NCI-H1092 treated with DMSO at 0.1 percent for 48 hours (cell line): ENCODE data around the gene MZB1.
"Not testable (repeated sequence)": the region's sequence is repeated elsewhere in the genome, so short reads cannot be mapped to it uniquely, and the experiment has no call there.

Experiments
- DNase-seq: peaks from one replicate; lab custom pipeline; 2025; lab: John Stamatoyannopoulos, UW

The MZB1 gene

GRCh38 chr5:139392678-139393496, 3.2 kb upstream of the MZB1 start:
- peak; percentile 41 for DNase-seq

DNA sequence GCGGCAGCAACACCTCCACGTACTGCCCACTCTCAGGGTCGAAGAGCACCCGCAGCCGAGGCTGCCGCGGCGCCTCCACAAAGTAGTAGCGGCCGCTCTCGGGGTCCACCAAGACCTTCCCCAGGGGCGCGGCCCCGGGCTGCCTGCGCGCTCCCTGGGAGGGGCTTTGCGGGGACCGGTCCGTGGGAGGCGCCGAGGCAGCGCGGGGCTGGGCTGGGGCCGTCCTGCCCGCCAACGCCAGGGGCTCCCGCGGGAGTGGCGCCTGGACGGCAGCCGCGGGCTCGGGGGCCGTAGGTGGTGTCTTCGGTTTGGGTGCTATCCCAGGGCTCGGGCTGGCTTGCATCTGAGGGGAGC, 2.6 kb upstream of the MZB1 start:
- DNase-seq, result no peak

GRCh38 chr5:139391570-139392323, 2.0 kb upstream of the MZB1 start:
- no peak for DNase-seq

DNA sequence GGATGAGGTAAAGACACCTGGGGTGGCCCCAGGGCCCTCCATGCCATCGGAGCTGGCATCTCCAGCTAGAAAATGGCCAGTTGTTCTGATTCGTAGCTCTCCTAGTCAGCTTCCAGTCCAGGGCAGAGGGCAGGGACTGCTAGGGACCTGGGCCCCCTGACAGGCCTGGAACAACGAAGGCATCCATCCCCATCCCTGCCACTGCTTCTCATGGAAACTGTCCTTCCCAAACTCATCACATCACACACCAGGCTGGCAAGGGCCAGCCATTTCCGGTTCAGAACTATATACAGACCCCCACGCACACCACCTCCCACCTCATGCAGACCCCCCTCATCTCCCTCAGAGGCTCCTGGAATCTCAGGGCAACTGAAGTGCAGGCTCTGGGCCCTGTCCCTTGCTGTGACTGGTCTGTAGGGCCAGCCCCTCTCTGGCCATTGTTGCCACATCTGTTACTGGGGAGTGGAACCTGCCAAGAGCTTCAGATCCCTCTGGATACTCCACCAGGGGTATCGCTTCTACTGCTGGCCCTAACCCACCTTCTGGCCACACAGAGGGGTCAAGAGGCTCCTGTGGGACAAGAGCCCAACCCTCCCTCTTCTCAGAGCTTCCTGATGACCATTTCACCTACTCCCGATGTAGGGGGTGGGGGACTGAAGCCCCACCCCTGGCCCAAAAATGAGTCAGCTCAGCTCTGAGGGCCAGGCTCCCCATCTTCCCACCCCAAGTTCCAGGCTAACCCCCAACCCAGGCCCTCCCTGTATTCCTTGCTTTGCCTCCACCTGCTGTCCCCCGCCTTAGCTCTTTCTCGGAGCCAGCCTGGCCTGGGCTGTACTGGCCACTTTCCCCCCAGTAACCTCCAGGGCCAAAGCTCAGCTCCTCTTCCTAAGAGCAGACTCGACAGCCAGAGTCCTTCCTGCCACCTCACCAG, 1.2 kb upstream of the MZB1 start:
- no peak for DNase-seq

DNA sequence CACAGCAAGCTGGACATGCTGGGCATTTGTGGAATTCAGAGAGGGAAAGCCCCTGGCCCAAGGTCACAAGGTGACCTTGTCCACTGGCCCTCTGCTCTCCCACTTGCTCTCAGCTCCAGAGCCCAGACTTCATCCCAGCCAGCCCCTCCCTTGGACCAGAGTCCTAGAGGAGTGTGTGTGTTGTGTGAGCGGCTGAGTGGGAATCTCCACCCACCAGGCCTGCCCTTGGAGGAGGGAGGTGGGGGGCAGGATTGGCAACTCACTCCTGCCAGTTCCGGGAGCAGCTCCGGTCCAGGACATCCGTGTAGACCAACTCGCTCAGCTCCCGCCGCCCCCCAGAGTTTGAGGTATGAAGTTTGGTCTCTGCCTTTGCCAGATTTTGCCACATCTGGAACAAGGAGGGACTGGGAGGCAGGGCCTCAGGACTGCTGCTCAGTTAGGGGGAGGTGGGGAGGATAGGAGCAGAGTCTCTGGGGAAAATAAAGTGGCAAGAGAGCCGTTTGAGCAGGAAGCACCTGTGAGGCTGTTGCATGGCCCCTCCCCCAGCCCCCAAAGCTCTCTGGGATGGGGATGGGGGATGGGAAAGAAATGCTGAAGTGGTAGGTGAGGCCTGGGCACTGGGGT, 1.4 kb downstream of the MZB1 start:
- no peak for DNase-seq

GRCh38 chr5:139387611-139388197, 2.0 kb downstream of the MZB1 start:
- DNase-seq, result no peak

GRCh38 chr5:139386956-139387355, 2.8 kb downstream of the MZB1 start:
- not testable (repeated sequence) for DNase-seq

- DNase-seq, result no peak
Observed at GRCh38 chr5:139386050-139386438, 3.7 kb downstream of the MZB1 start.

- no peak for DNase-seq
Observed at GRCh38 chr5:139385061-139386049, 4.4 kb downstream of the MZB1 start.

GRCh38 chr5:139384591-139385051, 5.1 kb downstream of the MZB1 start:
- no peak for DNase-seq

DNA sequence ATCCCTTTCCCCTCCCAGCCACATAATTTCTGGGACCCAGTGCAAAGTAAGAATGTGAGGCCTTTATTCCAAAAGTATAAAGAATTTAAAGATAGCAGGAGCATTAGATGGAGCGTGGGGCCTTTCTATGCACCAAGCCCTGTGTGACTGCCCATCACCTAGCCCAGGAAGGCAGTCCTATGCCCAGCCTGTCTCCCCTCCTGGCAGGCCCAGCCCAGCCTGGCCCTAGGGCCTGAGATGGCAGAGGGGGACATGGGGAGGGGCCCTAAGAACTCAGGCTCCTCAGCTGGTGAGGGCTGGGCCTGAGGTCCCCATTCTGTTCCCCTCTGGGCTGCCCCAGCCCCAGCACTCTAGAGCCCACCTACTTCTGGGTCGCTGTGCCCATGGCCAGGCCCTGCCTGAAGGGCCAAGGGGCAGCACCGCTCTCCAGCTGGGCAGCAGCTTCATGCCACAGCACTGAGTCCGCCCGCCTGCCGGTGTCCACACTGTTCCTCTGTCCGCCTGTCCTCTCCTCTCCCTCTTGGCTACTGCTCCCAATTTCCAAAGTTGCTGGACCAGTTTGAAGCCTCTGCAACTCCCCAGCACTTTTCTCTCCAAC, 5.6 kb downstream of the MZB1 start:
- no peak for DNase-seq

DNA sequence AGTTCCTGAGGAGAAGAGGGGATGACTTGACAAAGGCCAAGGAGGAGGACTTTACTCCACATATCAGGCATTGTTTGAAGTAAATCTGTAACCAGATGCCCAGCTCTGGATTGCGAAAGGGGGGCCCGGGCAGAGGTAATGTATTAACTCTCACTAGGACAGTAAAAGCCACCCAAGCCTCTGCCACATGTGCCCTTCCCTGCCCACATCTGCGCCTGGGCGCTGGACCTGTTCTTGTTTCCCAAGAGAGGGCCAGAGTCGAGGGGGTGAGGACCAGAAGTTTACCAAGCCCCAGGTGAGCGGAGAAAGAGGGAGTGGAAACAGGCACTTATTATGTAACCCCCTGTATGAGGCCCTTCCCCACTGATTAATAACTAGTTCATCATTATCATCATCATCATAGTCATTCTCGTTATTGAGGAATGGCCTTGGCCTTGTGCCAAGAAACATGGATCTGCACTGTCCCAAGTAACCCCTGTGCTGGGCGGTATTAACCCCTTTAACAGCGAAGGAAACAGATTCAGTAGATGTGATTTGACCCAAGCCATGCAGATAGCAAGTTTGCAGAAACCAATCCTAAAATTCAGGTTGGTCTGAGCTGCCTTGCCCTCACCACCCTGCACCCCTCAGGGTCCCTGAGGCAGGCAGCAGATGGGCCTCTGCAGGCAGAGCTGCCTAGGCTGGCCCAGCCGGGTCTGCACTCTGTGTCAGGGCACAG, 6.3 kb downstream of the MZB1 start, which contains the start of gene SLC23A1:
SLC23A1 (minus strand) TSS at position 23 of the 718 bp plus-strand sequence. CDS start 44 bp downstream, outside the sequence.
- DNase-seq, result no peak

GRCh38 chr5:139382807-139383206, 6.9 kb downstream of the MZB1 start:
- DNase-seq, result no peak

- no peak for DNase-seq
Observed at GRCh38 chr5:139381837-139382761, 7.6 kb downstream of the MZB1 start.

DNA sequence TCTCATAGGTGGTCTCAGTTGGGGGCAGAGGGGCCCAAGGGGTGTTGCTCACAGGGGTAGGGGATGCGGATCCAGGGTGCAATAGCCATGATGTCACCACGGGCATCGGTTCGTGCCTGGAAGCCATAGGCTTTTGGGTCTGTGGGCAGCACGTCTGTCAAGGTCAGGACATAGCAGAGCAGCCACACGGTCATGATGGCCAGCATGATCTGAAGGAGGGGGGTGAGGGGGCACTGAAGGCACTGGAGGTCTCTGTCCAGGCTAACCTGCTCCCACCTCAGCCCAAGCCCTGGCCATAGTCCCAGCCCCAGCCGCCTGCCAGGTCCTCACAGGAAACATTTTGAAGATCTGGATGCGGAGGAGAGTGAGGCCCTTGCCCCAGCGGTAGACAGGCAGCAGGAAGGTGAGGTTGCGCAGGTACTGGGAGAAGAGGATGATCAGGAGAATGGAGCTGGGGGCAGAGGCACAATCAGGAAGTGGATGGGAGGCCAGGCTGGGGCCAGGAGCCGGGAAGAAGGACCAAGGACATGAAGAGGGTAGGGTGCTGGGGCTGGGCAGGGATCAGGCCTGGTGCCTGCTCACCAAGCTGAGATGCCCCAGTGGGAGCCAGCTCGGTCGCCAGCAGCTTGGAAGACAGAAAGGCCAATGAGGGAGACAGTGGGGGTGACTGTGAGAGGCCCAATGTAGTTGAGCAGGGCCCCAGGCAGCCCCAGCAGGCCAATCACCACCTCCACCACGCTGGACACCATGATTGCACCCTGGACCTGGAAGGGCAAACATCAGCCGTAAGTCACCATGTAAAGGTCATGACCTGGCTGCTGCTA, 9.9 kb downstream of the MZB1 start:
- DNase-seq, result no peak

DNA sequence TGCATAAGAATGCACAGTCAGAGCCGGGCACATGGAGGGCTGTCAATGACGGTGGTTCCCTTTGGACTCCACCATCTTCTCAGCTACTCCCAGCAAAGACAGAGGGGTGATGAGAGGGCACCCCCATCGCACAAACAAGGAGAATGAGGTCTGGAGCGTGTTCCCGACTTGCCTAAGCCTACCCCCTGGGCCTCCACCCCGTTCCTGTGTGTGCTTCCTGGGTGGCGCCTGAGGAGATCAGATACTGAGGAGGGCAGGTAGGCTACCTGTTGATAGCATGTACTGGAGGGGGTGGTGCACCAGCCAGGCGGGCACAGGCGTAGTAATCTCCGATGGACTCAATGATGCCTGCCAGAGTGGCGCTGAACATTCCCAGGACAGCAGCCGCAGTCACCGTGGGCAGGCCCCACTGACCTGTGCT, 10.8 kb downstream of the MZB1 start:
- no peak for DNase-seq
